ENCODE data around the gene ITPK1. TPM values are rescaled to one million over a fixed set of nuclear protein-coding genes. Genes with fewer than 3 reads are reported as not detected.

ITPK1 gene
- total and polyA plus RNA-seq, 2 experiments from 2014 or later, result 35.9 to 101 TPM

- TF ChIP-seq ZNF462 (CRISPR knock-in tag; IDR thresholded peaks at IDR 0.05), result no peak
- TF ChIP-seq JUNB (IDR thresholded peaks at IDR 0.05; ENCODE audit: unreplicated experiment), result no peak
- no peak for TF ChIP-seq NANOG (IDR thresholded peaks at IDR 0.05; ENCODE audit: borderline replicate concordance)
- no peak for TF ChIP-seq ETS1 (IDR thresholded peaks at IDR 0.05)
- TF ChIP-seq EZH2 (IDR thresholded peaks at IDR 0.05; ENCODE audit: low read depth, unreplicated experiment), result no peak
Observed at GRCh38 chr14:92973261-92973797, 142.4 kb downstream of the ITPK1 start (continued).

GRCh38 chr14:92971601-92972180, 144.0 kb downstream of the ITPK1 start:
- H3K4me1 Mint-ChIP-seq, result peaks cover 37% of the 10 kb centered on the region
- peaks cover 9% of the 10 kb centered on the region; the same call in 2 of the 3 replicates for H3K9me3 Mint-ChIP-seq
- no peak overlapping the region for H2AFZ ChIP-seq
- no peaks in the 10 kb centered on the region for H3F3A ChIP-seq (replicated peaks; ENCODE audit: low read depth)
- peaks cover 18% of the 10 kb centered on the region for H3K79me2 ChIP-seq (replicated peaks; ENCODE audit: insufficient read depth)
- no peaks in the 10 kb centered on the region for H3K36me3 ChIP-seq (ENCODE audit: insufficient read depth)
- H3K9me2 ChIP-seq (ENCODE audit: insufficient read depth), result 0 out of 2 replicates have a peak, but pooled peaks cover 2% of the 10 kb centered on the region
- H3K4me3 ChIP-seq, result no peak overlapping the region
- ATAC-seq (no peak), DNase-seq (ENCODE audit: low spot score) (no peak)
- H4K20me1 ChIP-seq (replicated peaks; ENCODE audit: insufficient read depth), result peaks cover 7% of the 10 kb centered on the region
- no peak overlapping the region for H3K4me2 ChIP-seq
- peaks cover 22% of the 10 kb centered on the region for H3K36me3 Mint-ChIP-seq (ENCODE audit: low read depth)
- H3K4me1 ChIP-seq (ENCODE audit: insufficient read depth), result peaks cover 18% of the 10 kb centered on the region
- H3K27ac Mint-ChIP-seq, result peak overlapping the region; percentile 53
- peak overlapping the region; percentile 12; the same call in 1 of the 3 replicates for H3K4me3 Mint-ChIP-seq
- no peak overlapping the region for H3K27ac ChIP-seq (ENCODE audit: low read depth)
- peaks cover 29% of the 10 kb centered on the region for H3K27me3 Mint-ChIP-seq (ENCODE audit: insufficient read depth, low read depth, poor library complexity)
- no peaks in the 10 kb centered on the region for H3K27me3 ChIP-seq (ENCODE audit: insufficient read depth)
- TF ChIP-seq EZH2 (IDR thresholded peaks at IDR 0.05; ENCODE audit: low read depth, unreplicated experiment) (no peak), POLR2AphosphoS5 (IDR thresholded peaks at IDR 0.05; ENCODE audit: low read depth) (no peak), ZNF331 (CRISPR knock-in tag; IDR thresholded peaks at IDR 0.05; ENCODE audit: low read depth) (no peak), ZNF462 (CRISPR knock-in tag; IDR thresholded peaks at IDR 0.05) (no peak)

All from GM23338 (cell line).